ENCODE data around the gene MBOAT7. TPM values are rescaled to one million over a fixed set of nuclear protein-coding genes. Genes with fewer than 3 reads are reported as not detected.
A peak's percentile ranks its signal among the peaks of the same experiment; 100 is the strongest.

Gene MBOAT7
- polyA plus RNA-seq, 2 of the 4 experiments (the other 2 are of a cell fraction) = 42.1 to 142 TPM

- Histone ChIP-seq H3K4me2 (peak overlapping the region; percentile 89; the same call in 2 of the 3 replicates), H3K4me1 (peaks cover 23% of the 10 kb centered on the region), H3K9me3 (no peaks in the 10 kb centered on the region), H3K27ac (peak overlapping the region; percentile 91 to 94), H3K4me3 (peak overlapping the region; percentile 80)
- FAIRE-seq (peak; percentile 96), DNase-seq (ENCODE audit: low read depth in 1 of 2, low spot score in 1 of 2) (peak; percentile 84 to 100), ATAC-seq (peak; percentile 57 to 81)
- CTCF ChIA-PET = interaction anchor here (1.2 to 17.2 kb wide), 4 partner anchors 9 to 75 kb away, joined by 3 to 295 read pairs (median 6); partner anchors contain the start of gene TMC4
- WGBS (ENCODE audit: missing lambda C conversion rate) = 3% methylated on average over 38 of the region's 56 CpGs
- POLR2A ChIA-PET = interaction anchor here (0.6 to 5.0 kb wide), 9 partner anchors 10 to 273 kb away, joined by 3 to 132 read pairs (median 19); partner anchors contain the start of genes CNOT3, LENG8, LENG9 and PRPF31
- TF ChIP-seq MYC (IDR thresholded peaks at IDR 0.05; ENCODE audit: borderline replicate concordance, low read length) (peak; percentile 16), RAD21 (conservative IDR thresholded peaks at IDR 0.05 in 1 of 2, IDR thresholded peaks at IDR 0.05 in 1 of 2) (no peak), RCOR1 (IDR thresholded peaks at IDR 0.05; ENCODE audit: low read depth, low read length) (no peak)
- TF ChIP-seq, protein P1, sequence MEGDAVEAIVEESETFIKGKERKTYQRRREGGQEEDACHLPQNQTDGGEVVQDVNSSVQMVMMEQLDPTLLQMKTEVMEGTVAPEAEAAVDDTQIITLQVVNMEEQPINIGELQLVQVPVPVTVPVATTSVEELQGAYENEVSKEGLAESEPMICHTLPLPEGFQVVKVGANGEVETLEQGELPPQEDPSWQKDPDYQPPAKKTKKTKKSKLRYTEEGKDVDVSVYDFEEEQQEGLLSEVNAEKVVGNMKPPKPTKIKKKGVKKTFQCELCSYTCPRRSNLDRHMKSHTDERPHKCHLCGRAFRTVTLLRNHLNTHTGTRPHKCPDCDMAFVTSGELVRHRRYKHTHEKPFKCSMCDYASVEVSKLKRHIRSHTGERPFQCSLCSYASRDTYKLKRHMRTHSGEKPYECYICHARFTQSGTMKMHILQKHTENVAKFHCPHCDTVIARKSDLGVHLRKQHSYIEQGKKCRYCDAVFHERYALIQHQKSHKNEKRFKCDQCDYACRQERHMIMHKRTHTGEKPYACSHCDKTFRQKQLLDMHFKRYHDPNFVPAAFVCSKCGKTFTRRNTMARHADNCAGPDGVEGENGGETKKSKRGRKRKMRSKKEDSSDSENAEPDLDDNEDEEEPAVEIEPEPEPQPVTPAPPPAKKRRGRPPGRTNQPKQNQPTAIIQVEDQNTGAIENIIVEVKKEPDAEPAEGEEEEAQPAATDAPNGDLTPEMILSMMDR (IDR thresholded peaks at IDR 0.05) = no peak
These were observed 1.2 kb upstream of the MBOAT7 start for GRCh38 chr19:54190503-54191010.

DNA sequence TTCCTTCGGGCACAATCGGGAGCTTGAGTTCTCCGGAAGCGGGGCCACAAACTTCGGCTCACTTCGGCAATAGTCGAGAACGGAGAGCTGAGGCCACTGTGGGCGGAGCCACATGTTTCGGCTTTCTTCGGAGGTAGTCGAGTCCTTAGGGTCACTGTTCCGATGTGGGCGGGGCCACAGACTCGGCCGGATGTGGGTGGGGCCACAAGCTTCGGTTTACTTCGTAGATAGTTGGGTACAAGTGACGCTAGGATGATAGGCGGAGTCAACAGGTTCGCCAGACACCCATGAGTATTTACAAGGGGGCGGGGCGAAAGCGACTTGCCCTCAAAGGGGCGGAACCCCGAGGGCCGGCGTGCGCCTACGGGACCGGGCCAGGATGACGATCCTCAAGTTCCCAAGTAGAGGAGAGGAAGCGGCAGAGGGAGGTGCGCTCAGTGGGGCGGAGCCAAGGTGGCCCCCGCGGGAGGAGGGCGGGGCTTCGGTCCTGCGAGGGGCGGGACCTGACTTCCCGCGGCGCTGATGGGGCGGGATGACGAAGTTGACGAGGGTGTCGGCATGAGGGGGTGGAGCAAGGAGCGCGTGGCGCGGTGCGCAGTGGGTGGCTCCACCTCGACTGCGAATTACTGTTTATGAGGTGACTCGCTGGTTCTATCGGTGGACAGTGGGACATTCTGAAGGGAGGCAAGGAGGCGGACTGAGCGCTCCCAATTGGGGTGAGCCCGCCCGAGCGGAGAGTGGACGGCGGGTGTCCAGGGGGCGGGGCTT is 539 bp upstream of the MBOAT7 start:
- DNase-seq (ENCODE audit: low read depth in 1 of 2, low spot score in 1 of 2) (peak; percentile 96 to 100), FAIRE-seq (peak; percentile 99), ATAC-seq (peak; percentile 63 to 78)
- Histone ChIP-seq H3K4me3 (peak overlapping the region; percentile 80), H3K4me1 (peaks cover 23% of the 10 kb centered on the region), H3K4me2 (peak overlapping the region; percentile 36; the same call in 2 of the 3 replicates), H3K9me3 (no peaks in the 10 kb centered on the region), H3K27ac (peak overlapping the region; percentile 94 to 95)
- 2% methylated on average over 42 of the region's 65 CpGs for WGBS (ENCODE audit: missing lambda C conversion rate)
- POLR2A ChIA-PET = interaction anchor here (0.5 to 5.0 kb wide), 25 partner anchors 11 to 544 kb away, joined by 3 to 132 read pairs (median 6); partner anchors contain the start of genes CNOT3, LENG1, LENG8 and LENG9
- CTCF ChIA-PET = interaction anchor here (0.8 to 17.2 kb wide), 12 partner anchors 9 to 381 kb away, joined by 3 to 295 read pairs (median 6); partner anchors contain the start of genes LENG1 and TMC4
- TF ChIP-seq HOXB5 (CRISPR knock-in tag; IDR thresholded peaks at IDR 0.05) = peak; percentile 37; the same call in 1 of the 2 replicates
- peak; percentile 77; the same call in 1 of the 2 replicates for TF ChIP-seq PHF8 (IDR thresholded peaks at IDR 0.05; ENCODE audit: borderline replicate concordance, low read depth)
- no peak for TF ChIP-seq CBX2 (IDR thresholded peaks at IDR 0.05; ENCODE audit: borderline replicate concordance, low read depth)
- TF ChIP-seq, protein P2, sequence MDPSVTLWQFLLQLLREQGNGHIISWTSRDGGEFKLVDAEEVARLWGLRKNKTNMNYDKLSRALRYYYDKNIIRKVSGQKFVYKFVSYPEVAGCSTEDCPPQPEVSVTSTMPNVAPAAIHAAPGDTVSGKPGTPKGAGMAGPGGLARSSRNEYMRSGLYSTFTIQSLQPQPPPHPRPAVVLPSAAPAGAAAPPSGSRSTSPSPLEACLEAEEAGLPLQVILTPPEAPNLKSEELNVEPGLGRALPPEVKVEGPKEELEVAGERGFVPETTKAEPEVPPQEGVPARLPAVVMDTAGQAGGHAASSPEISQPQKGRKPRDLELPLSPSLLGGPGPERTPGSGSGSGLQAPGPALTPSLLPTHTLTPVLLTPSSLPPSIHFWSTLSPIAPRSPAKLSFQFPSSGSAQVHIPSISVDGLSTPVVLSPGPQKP (IDR thresholded peaks at IDR 0.05; ENCODE audit: low read depth, low read length) = no peak
- no peak for TF ChIP-seq RNF2 (IDR thresholded peaks at IDR 0.05; ENCODE audit: borderline replicate concordance, low read depth)
- TF ChIP-seq POLR2A (IDR thresholded peaks at IDR 0.05; ENCODE audit: low read length) = peak; percentile 51
- no peak for TF ChIP-seq KDM1A (IDR thresholded peaks at IDR 0.05; ENCODE audit: low read depth)
- no peak for TF ChIP-seq HOXB13 (CRISPR knock-in tag; IDR thresholded peaks at IDR 0.05; ENCODE audit: low read depth)
- TF ChIP-seq TFCP2L1 (CRISPR knock-in tag; IDR thresholded peaks at IDR 0.05) = peak; percentile 88; the same call in 1 of the 2 replicates
- no peak for TF ChIP-seq CHD2 (IDR thresholded peaks at IDR 0.05; ENCODE audit: low read length, partially characterized antibody)
- no peak for TF ChIP-seq MAFK (IDR thresholded peaks at IDR 0.05; ENCODE audit: partially characterized antibody)
- TF ChIP-seq, protein P3, sequence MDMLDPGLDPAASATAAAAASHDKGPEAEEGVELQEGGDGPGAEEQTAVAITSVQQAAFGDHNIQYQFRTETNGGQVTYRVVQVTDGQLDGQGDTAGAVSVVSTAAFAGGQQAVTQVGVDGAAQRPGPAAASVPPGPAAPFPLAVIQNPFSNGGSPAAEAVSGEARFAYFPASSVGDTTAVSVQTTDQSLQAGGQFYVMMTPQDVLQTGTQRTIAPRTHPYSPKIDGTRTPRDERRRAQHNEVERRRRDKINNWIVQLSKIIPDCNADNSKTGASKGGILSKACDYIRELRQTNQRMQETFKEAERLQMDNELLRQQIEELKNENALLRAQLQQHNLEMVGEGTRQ (IDR thresholded peaks at IDR 0.05) = no peak; the same call in 1 of the 2 replicates
- no peak for TF ChIP-seq PBX3 (IDR thresholded peaks at IDR 0.05)
- no peak for TF ChIP-seq RAD21 (conservative IDR thresholded peaks at IDR 0.05 in 1 of 2, IDR thresholded peaks at IDR 0.05 in 1 of 2)
- TF ChIP-seq, protein P4, sequence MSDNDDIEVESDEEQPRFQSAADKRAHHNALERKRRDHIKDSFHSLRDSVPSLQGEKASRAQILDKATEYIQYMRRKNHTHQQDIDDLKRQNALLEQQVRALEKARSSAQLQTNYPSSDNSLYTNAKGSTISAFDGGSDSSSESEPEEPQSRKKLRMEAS (IDR thresholded peaks at IDR 0.05) = peak; percentile 87
- no peak for TF ChIP-seq RCOR1 (IDR thresholded peaks at IDR 0.05; ENCODE audit: low read depth, low read length)
- TF ChIP-seq TP53 (CRISPR knock-in tag; IDR thresholded peaks at IDR 0.05) = 0 out of 2 replicates have a peak, but pooled peaks have one; percentile 60
- TF ChIP-seq GATA3 (IDR thresholded peaks at IDR 0.05; ENCODE audit: borderline replicate concordance) = no peak
- no peak for TF ChIP-seq SMC3 (IDR thresholded peaks at IDR 0.05)
- 0 out of 3 replicates have a peak, but pooled peaks have one; percentile 53 for TF ChIP-seq BCL3 (IDR thresholded peaks at IDR 0.05)
- TF ChIP-seq MAZ (IDR thresholded peaks at IDR 0.05; ENCODE audit: borderline replicate concordance, low read depth, low read length) = peak; percentile 43; the same call in 1 of the 2 replicates
- TF ChIP-seq NFE2L2 (conservative IDR thresholded peaks at IDR 0.05; ENCODE audit: low read length) = no peak
- TF ChIP-seq ZC3H11A (IDR thresholded peaks at IDR 0.05) = no peak
- no peak for TF ChIP-seq ZFP36 (IDR thresholded peaks at IDR 0.05; ENCODE audit: borderline replicate concordance, partially characterized antibody)
- TF ChIP-seq EHMT2 (IDR thresholded peaks at IDR 0.05; ENCODE audit: low read depth) = no peak
- no peak for TF ChIP-seq POLR2AphosphoS2 (conservative IDR thresholded peaks at IDR 0.05; ENCODE audit: low read length)

Measured in A549 (cell line).